ENCODE results near the gene CDC45. TPM values are rescaled to one million over a fixed set of nuclear protein-coding genes. Genes with fewer than 3 reads are reported as not detected.

CDC45 gene
- total and polyA plus RNA-seq, 3 donors from 2014 or later: 38.8 to 47.2 (median 43.7) TPM

DNA sequence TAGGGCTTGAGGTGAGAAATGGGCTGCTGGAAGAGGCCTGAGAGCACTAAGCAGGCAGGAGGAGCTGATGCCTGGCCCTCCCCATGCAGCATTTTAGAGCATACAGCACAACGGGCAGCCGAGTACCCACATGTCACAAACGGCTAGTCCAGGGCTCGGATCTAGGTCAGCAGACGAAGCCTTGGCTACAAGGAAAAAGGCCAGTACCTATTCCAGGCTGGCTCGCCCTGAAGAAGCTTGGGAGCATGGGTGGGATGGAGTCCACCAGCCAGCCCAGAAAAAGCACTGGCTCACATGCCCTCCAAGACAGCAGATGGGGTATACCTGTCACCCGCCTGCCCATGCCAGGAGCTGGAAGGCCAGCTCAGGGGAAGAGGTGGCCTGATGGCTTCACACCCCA, 10.3 kb upstream of the CDC45 start:
- TF ChIP-seq POLR2A (IDR thresholded peaks at IDR 0.05): no peak
- TF ChIP-seq, protein P1, sequence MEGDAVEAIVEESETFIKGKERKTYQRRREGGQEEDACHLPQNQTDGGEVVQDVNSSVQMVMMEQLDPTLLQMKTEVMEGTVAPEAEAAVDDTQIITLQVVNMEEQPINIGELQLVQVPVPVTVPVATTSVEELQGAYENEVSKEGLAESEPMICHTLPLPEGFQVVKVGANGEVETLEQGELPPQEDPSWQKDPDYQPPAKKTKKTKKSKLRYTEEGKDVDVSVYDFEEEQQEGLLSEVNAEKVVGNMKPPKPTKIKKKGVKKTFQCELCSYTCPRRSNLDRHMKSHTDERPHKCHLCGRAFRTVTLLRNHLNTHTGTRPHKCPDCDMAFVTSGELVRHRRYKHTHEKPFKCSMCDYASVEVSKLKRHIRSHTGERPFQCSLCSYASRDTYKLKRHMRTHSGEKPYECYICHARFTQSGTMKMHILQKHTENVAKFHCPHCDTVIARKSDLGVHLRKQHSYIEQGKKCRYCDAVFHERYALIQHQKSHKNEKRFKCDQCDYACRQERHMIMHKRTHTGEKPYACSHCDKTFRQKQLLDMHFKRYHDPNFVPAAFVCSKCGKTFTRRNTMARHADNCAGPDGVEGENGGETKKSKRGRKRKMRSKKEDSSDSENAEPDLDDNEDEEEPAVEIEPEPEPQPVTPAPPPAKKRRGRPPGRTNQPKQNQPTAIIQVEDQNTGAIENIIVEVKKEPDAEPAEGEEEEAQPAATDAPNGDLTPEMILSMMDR (IDR thresholded peaks at IDR 0.05): no peak
- Histone ChIP-seq H3K9me3 (no peaks in the 10 kb centered on the region), H3K4me1 (no peaks in the 10 kb centered on the region), H3K4me3 (no peak overlapping the region), H3K36me3 (ENCODE audit: low read depth, missing control alignments) (no peaks in the 10 kb centered on the region), H3K27me3 (no peaks in the 10 kb centered on the region), H3K27ac (no peak overlapping the region)
- 90 to 93% methylated on average over 6 to 7 of the region's 7 CpGs for WGBS, 2 donors
- no peak for DNase-seq
- intact Hi-C loops (cut with DNase I; ENCODE audit: low total_unique reads): no loop called here

DNA sequence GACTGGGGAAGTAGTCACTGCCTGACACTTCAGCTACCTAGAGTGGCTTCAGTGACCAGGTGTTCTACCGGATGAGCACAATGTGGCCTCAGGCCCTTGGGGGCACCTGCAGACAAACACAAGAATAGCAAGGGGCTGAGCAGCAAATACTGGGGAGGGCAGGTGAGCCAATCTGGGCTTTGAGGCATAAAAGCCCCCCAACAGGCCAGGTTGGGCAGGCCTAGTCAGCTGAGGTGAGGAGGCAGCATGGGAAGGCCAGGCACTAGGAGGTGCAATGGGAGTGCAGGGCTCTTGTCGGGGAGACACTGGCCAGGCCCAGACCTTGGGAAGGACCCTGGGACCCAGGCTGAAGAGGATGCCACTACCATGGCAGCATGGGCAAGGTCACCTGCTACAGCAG, 9.7 kb upstream of the CDC45 start:
- Histone ChIP-seq H3K27me3 (no peaks in the 10 kb centered on the region), H3K4me1 (peaks cover 4% of the 10 kb centered on the region), H3K36me3 (ENCODE audit: low read depth, missing control alignments) (no peaks in the 10 kb centered on the region), H3K27ac (no peak overlapping the region), H3K9me3 (no peaks in the 10 kb centered on the region), H3K4me3 (no peak overlapping the region)
- DNase-seq: no peak
- intact Hi-C loops (cut with DNase I; ENCODE audit: low total_unique reads): no loop called here
- WGBS, 2 donors: 96 to 100% methylated on average over 2 of the region's 2 CpGs
- no peak for TF ChIP-seq POLR2A (IDR thresholded peaks at IDR 0.05)
- TF ChIP-seq, protein P1 (IDR thresholded peaks at IDR 0.05): no peak

DNA sequence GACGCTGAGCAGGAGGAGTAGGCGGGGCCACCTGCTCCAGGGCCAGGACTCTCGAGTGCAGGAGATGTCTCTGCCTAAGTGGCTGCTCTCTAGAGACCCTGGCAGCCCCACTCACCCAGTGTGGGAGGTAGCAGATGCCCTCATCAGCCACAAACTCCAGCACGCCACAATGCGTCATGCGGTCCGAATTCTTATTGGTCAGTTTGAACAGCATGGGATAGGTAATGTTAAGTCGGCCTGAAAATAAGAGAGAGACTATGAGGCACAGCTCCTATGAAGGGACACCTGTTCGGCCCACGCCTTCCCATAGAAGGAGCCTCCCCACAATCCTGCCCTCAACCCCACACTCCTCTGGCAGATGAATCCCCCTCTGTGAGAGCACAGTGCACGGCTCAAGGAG, 8.1 kb upstream of the CDC45 start:
- no peak overlapping the region for H3K27ac ChIP-seq
- TF ChIP-seq, protein P1 (IDR thresholded peaks at IDR 0.05): no peak
- no peak for TF ChIP-seq POLR2A (IDR thresholded peaks at IDR 0.05)
- no peaks in the 10 kb centered on the region for H3K36me3 ChIP-seq (ENCODE audit: low read depth, missing control alignments)
- H3K9me3 ChIP-seq: no peaks in the 10 kb centered on the region
- no peak overlapping the region for H3K4me3 ChIP-seq
- intact Hi-C loops (cut with DNase I; ENCODE audit: low total_unique reads): no loop called here
- H3K4me1 ChIP-seq: peaks cover 15% of the 10 kb centered on the region
- no peaks in the 10 kb centered on the region for H3K27me3 ChIP-seq
- WGBS, 2 donors: 91 to 94% methylated on average over 10 to 11 of the region's 11 CpGs
- DNase-seq: no peak

DNA sequence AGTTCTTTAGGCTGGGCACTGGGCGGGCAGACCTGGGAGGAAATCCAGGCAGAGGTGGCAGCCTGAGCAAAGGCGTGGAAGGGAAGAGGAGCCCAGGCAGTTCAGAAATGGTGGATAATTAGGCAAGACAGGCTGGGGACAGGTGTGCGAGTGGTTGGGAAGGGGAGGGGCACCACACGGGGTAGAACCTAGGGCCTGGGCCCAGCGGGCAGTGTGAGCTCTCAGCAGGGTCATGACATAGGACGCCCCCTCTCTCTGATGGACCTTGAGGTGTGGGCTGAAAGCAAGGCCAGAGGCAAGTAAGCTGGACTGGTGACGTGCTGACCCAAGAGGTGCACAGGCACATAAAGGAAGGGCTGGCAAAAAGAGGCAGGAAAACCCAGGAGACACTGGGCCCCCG, 7.5 kb upstream of the CDC45 start:
- no peak for DNase-seq
- intact Hi-C loops (cut with DNase I; ENCODE audit: low total_unique reads): no loop called here
- H3K4me3 ChIP-seq: no peak overlapping the region
- H3K4me1 ChIP-seq: peaks cover 19% of the 10 kb centered on the region
- H3K9me3 ChIP-seq: no peaks in the 10 kb centered on the region
- 92 to 95% methylated on average over 8 of the region's 8 CpGs for WGBS, 2 donors
- H3K36me3 ChIP-seq (ENCODE audit: low read depth, missing control alignments): no peaks in the 10 kb centered on the region
- H3K27ac ChIP-seq: no peak overlapping the region
- no peaks in the 10 kb centered on the region for H3K27me3 ChIP-seq
- TF ChIP-seq POLR2A (IDR thresholded peaks at IDR 0.05): no peak
- TF ChIP-seq, protein P1 (IDR thresholded peaks at IDR 0.05): no peak

DNA sequence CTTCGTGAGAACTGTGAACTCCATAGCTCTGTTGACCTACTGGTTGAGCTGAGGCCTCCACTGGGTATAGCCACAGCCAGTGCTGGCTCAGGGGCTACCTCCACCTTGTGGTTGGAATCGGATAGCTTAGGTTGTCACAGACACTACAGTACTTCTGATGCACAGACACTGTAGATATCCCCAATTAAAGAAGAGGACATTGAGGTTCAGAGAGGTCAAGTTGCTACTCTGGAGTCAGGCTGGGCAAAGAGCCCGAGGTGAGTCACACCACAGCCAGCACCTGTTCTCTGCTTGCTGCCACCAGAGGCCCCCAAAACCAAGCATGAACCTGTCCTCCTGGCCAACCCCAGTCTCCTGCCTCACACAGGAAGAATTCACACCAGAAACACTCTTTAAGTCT, 6.1 kb upstream of the CDC45 start:
- no peaks in the 10 kb centered on the region for H3K36me3 ChIP-seq (ENCODE audit: low read depth, missing control alignments)

More for the DNA sequence above, 6.1 kb upstream of the CDC45 start:
- no peak overlapping the region for H3K4me3 ChIP-seq
- no peak for TF ChIP-seq POLR2A (IDR thresholded peaks at IDR 0.05)
- TF ChIP-seq, protein P1 (IDR thresholded peaks at IDR 0.05): no peak
- intact Hi-C loops (cut with DNase I; ENCODE audit: low total_unique reads): no loop called here
- H3K27ac ChIP-seq: no peak overlapping the region
- H3K27me3 ChIP-seq: no peaks in the 10 kb centered on the region
- 68 to 69% methylated on average over 3 of the region's 3 CpGs for WGBS, 2 donors
- H3K4me1 ChIP-seq: peaks cover 29% of the 10 kb centered on the region
- DNase-seq: no peak
- no peaks in the 10 kb centered on the region for H3K9me3 ChIP-seq

All from testis (tissue), 3 donors.